Keratinocyte (primary cell): ENCODE results near the gene PARVA. TPM values are rescaled to one million over a fixed set of nuclear protein-coding genes. Genes with fewer than 3 reads are reported as not detected.

Experiments used
- DNase-seq: peaks from one replicate; pipeline ENCODE4 v3.0.0-alpha.2; 2011; ENCODE audit warnings: low read depth, missing footprints, low spot score
- FAIRE-seq: peaks from 2 replicates; lab custom pipeline; 2011; peaks lifted over from hg19 to GRCh38; lab: Jason Lieb, UNC
- H2AFZ ChIP-seq: 2 replicates; pipeline ENCODE4 v1.6.0; 2012; ENCODE audit warnings: low read length, control low read depth, inconsistent platforms; ENCODE audit not compliant: control insufficient read depth
- H3K27ac ChIP-seq: 2 replicates; pipeline ENCODE4 v1.5.1; 2011; ENCODE audit warnings: low read length; ENCODE audit not compliant: control insufficient read depth, insufficient read depth
- H3K27me3 ChIP-seq: 3 replicates; pipeline ENCODE4 v1.6.0; 2011; ENCODE audit warnings: low read length; ENCODE audit not compliant: control insufficient read depth, insufficient read depth; ENCODE audit errors: extremely low read depth
- H3K36me3 ChIP-seq, 2 experiments: 2 replicates in 1 of 2; 3 replicates in 1 of 2; pipeline ENCODE4 v1.5.1; 2011; ENCODE audit warnings: low read length in 2 of 2, mild to moderate bottlenecking in 1 of 2; ENCODE audit not compliant: control insufficient read depth in 2 of 2, insufficient read depth in 2 of 2; ENCODE audit errors: extremely low read depth in 1 of 2
- H3K4me1 ChIP-seq: 3 replicates; pipeline ENCODE4 v1.5.1; 2011; ENCODE audit warnings: low read length; ENCODE audit not compliant: control insufficient read depth, insufficient read depth; ENCODE audit errors: extremely low read depth
- H3K4me2 ChIP-seq: 3 replicates; pipeline ENCODE4 v1.6.0; 2011; ENCODE audit warnings: low read depth, low read length; ENCODE audit not compliant: control insufficient read depth, insufficient read depth; ENCODE audit errors: extremely low read depth
- H3K4me3 ChIP-seq, 3 experiments: fragments of 200-600 bp in 1 of 3; sonication (generic) in 1 of 3; 2 replicates in 2 of 3; 3 replicates in 1 of 3; pipeline ENCODE4 v1.5.1; 2011 to 2016; ENCODE audit warnings: low read length in 3 of 3, mild to moderate bottlenecking in 3 of 3, control low read depth in 2 of 3, inconsistent platforms in 1 of 3, low read depth in 1 of 3, mixed read lengths in 1 of 3, mixed run types in 1 of 3, moderate library complexity in 1 of 3; ENCODE audit not compliant: control insufficient read depth in 2 of 3, insufficient read depth in 2 of 3; ENCODE audit errors: extremely low read depth in 1 of 3
- H3K79me2 ChIP-seq: 2 replicates; pipeline ENCODE4 v1.6.0; 2012; ENCODE audit warnings: low read length; ENCODE audit not compliant: control insufficient read depth, insufficient read depth
- H3K9ac ChIP-seq: 3 replicates; pipeline ENCODE4 v1.6.0; 2011; ENCODE audit warnings: low read length; ENCODE audit not compliant: control insufficient read depth, insufficient read depth; ENCODE audit errors: extremely low read depth
- H3K9me1 ChIP-seq: 3 replicates; pipeline ENCODE4 v1.6.0; 2011; ENCODE audit warnings: low read length; ENCODE audit not compliant: control insufficient read depth, insufficient read depth; ENCODE audit errors: extremely low read depth
- H3K9me3 ChIP-seq: 2 replicates; pipeline ENCODE4 v1.5.1; 2012; ENCODE audit warnings: low read depth, low read length; ENCODE audit not compliant: control insufficient read depth
- H4K20me1 ChIP-seq: 3 replicates; pipeline ENCODE4 v1.6.0; 2011; ENCODE audit warnings: low read length; ENCODE audit not compliant: control insufficient read depth, insufficient read depth; ENCODE audit errors: extremely low read depth
- CTCF ChIP-seq, 3 experiments: IDR thresholded peaks in 1 of 3; conservative IDR thresholded peaks in 1 of 3; optimal IDR thresholded peaks in 1 of 3; 2 replicates in 2 of 3; 3 replicates in 1 of 3; pipeline versions ENCODE3 to v1.5.1; 2011; ENCODE audit warnings: low read length in 3 of 3, mild to moderate bottlenecking in 3 of 3, moderate library complexity in 2 of 3, control low read depth in 1 of 3, inconsistent platforms in 1 of 3; ENCODE audit not compliant: insufficient read depth in 2 of 3; ENCODE audit errors: extremely low read depth in 1 of 3
- EZH2 ChIP-seq: IDR thresholded peaks from one replicate; pipeline ENCODE4 v1.6.1; 2012; ENCODE audit warnings: inconsistent platforms, mild to moderate bottlenecking, low read length, moderate library complexity
- dilution Hi-C: fragments of 300-500 bp; cut with MboI; formaldehyde crosslinking; loops from one replicate; pipeline ENCODE4 v1.7.0; 2020; ENCODE audit warnings: low sequenced_read_pairs; ENCODE audit not compliant: extremely low pct_ligation_motif_present
- polyA plus RNA-seq, 5 experiments: library from polyadenylated mRNA; depleted of rRNA in 3 of 5; stranded (reverse) in 3 of 5; stranded (forward) in 1 of 5; unstranded in 1 of 5; fragments of >200 nt; gene quantifications; 1 replicate in 1 of 5; 2 replicates in 3 of 5; 3 replicates in 1 of 5; pipeline versions ENCODE4 v1.2.1 to v1.2.3, GENCODE V29; 2011 to 2012; ENCODE audit warnings: missing spikeins in 2 of 5, low read depth in 1 of 5, low replicate concordance in 1 of 5

The PARVA gene
- polyA plus RNA-seq, 1 donor (not counting 4 experiments of a cell fraction or from before 2014, with no cell fraction given) = 28.9 TPM

DNA sequence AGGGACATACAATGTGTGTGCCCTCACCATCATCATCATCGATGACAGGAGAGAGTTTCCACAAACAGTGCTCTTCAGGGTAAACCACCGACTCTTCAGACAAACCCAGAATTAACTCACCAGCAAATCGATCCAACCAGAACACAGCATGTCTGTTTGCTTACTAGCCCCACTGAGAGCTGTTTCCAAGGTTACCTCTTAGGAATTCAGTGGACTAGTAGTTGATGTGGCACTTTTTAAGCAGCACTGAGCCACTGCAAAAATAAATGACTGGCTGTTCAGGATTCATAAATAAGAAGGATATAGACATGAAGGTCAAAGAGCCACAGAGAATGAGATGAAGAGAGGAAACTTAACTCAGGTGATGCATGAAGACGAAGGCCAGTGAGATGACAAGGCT, 83.1 kb downstream of the PARVA start:
- H3K27me3 ChIP-seq = no peaks in the 10 kb centered on the region
- DNase-seq (no peak), FAIRE-seq (no peak)
- dilution Hi-C loops = no loop called here
- no peak overlapping the region for H3K4me2 ChIP-seq
- H3K9ac ChIP-seq = no peak overlapping the region
- H3K9me3 ChIP-seq = no peaks in the 10 kb centered on the region
- peaks cover 3% of the 10 kb centered on the region for H3K79me2 ChIP-seq
- H4K20me1 ChIP-seq = no peaks in the 10 kb centered on the region
- peaks cover 4% of the 10 kb centered on the region for H3K4me1 ChIP-seq
- no peak overlapping the region for H3K4me3 ChIP-seq
- H3K27ac ChIP-seq = no peak overlapping the region
- H2AFZ ChIP-seq = no peak overlapping the region
- no peaks in the 10 kb centered on the region for H3K36me3 ChIP-seq
- TF ChIP-seq EZH2 = no peak
- TF ChIP-seq CTCF (optimal IDR thresholded peaks at IDR 0.05 in 1 of 3, IDR thresholded peaks at IDR 0.05 in 1 of 3, conservative IDR thresholded peaks at IDR 0.05 in 1 of 3; ENCODE audit: extremely low read depth in 1 of 3, insufficient read depth in 2 of 3, low read length in 3 of 3) = no peak
- H3K9me1 ChIP-seq = no peaks in the 10 kb centered on the region

- Histone ChIP-seq H3K27ac (no peak overlapping the region), H3K4me1 (peaks cover 4% of the 10 kb centered on the region), H3K4me2 (no peak overlapping the region), H3K27me3 (no peaks in the 10 kb centered on the region), H3K36me3 (no peaks in the 10 kb centered on the region), H3K79me2 (peaks cover 3% of the 10 kb centered on the region), H3K9me1 (no peaks in the 10 kb centered on the region), H3K9ac (no peak overlapping the region), H3K4me3 (no peak overlapping the region), H2AFZ (no peak overlapping the region), H3K9me3 (no peaks in the 10 kb centered on the region), H4K20me1 (no peaks in the 10 kb centered on the region)
- dilution Hi-C loops = no loop called here
- FAIRE-seq (no peak), DNase-seq (no peak)
- no peak for TF ChIP-seq EZH2
- TF ChIP-seq CTCF (optimal IDR thresholded peaks at IDR 0.05 in 1 of 3, IDR thresholded peaks at IDR 0.05 in 1 of 3, conservative IDR thresholded peaks at IDR 0.05 in 1 of 3; ENCODE audit: extremely low read depth in 1 of 3, insufficient read depth in 2 of 3, low read length in 3 of 3) = no peak
These were observed 84.1 kb downstream of the PARVA start for GRCh38 chr11:12461516-12461915.
